ENCODE data around the gene TRAPPC1.

Gene TRAPPC1

GRCh38 chr17:7888184-7888920, 43.4 kb downstream of the TRAPPC1 start, which contains the start of gene CHD3:
Gene CHD3 (plus strand): TSS chr17:7888789. CDS start chr17:7889001, 212 bp downstream.
- H3K36me3 ChIP-seq (ENCODE audit: insufficient read depth, low read length) = peaks cover 38% of the 10 kb centered on the region
- peak within 1 kb of the TSS; percentile 98 for H3K4me2 ChIP-seq (ENCODE audit: insufficient read depth, low read length)
- DNase-seq (no peak), ATAC-seq (ENCODE audit: insufficient read depth, low read depth) (no peak; the same call in 2 of the 3 replicates)
- peak within 1 kb of the TSS; percentile 78 for H3K27ac ChIP-seq (ENCODE audit: low read length)
- peak within 1 kb of the TSS; percentile 50; the same call in 1 of the 2 replicates for H2AFZ ChIP-seq (ENCODE audit: low read depth, low read length)
- H3K4me3 ChIP-seq (ENCODE audit: low read depth in 1 of 2, low read length in 2 of 2) = peak within 1 kb of the TSS in 1 of 2 experiments; percentile 91; a peak in 3 of 4 replicates
- TF ChIP-seq EZH2 (IDR thresholded peaks at IDR 0.05; ENCODE audit: borderline replicate concordance, low read depth, low read length, severe bottlenecking) (no peak), CTCF (IDR thresholded peaks at IDR 0.05; ENCODE audit: borderline replicate concordance, extremely low read depth, low read length, poor library complexity, severe bottlenecking) (no peak)
- peaks cover 40% of the 10 kb centered on the region for H3K4me1 ChIP-seq (ENCODE audit: insufficient read depth, low read length)
- H3K9me3 ChIP-seq (ENCODE audit: insufficient read depth, low read length, severe bottlenecking) = no peaks in the 10 kb centered on the region
- H4K20me1 ChIP-seq (ENCODE audit: insufficient read depth, low read length) = peaks cover 16% of the 10 kb centered on the region
- H3K9ac ChIP-seq (ENCODE audit: low read depth, low read length) = peak within 1 kb of the TSS; percentile 58
- peaks cover 2% of the 10 kb centered on the region for H3K27me3 ChIP-seq (ENCODE audit: insufficient read depth, low read length, poor library complexity)
- H3K79me2 ChIP-seq (ENCODE audit: insufficient read depth, low read length) = peaks cover 40% of the 10 kb centered on the region

- Histone ChIP-seq H4K20me1 (ENCODE audit: insufficient read depth, low read length) (peaks cover 16% of the 10 kb centered on the region), H3K4me3 (ENCODE audit: low read depth in 1 of 2, low read length in 2 of 2) (peak overlapping the region in 1 of 2 experiments; percentile 91; a peak in 3 of 4 replicates), H3K4me1 (ENCODE audit: insufficient read depth, low read length) (peaks cover 40% of the 10 kb centered on the region), H3K79me2 (ENCODE audit: insufficient read depth, low read length) (peaks cover 40% of the 10 kb centered on the region), H3K9ac (ENCODE audit: low read depth, low read length) (peak overlapping the region; percentile 88), H3K36me3 (ENCODE audit: insufficient read depth, low read length) (peaks cover 33% of the 10 kb centered on the region), H3K9me3 (ENCODE audit: insufficient read depth, low read length, severe bottlenecking) (no peaks in the 10 kb centered on the region), H3K4me2 (ENCODE audit: insufficient read depth, low read length) (peak overlapping the region; percentile 98), H2AFZ (ENCODE audit: low read depth, low read length) (peak overlapping the region; percentile 61), H3K27ac (ENCODE audit: low read length) (peak overlapping the region; percentile 92), H3K27me3 (ENCODE audit: insufficient read depth, low read length, poor library complexity) (peaks cover 2% of the 10 kb centered on the region)
- TF ChIP-seq CTCF (IDR thresholded peaks at IDR 0.05; ENCODE audit: borderline replicate concordance, extremely low read depth, low read length, poor library complexity, severe bottlenecking) (no peak), EZH2 (IDR thresholded peaks at IDR 0.05; ENCODE audit: borderline replicate concordance, low read depth, low read length, severe bottlenecking) (no peak)
- DNase-seq (peak; percentile 86), ATAC-seq (ENCODE audit: insufficient read depth, low read depth) (peak; percentile 82)
Measured at GRCh38 chr17:7887482-7888183, 44.1 kb downstream of the TRAPPC1 start.

- TF ChIP-seq CTCF (IDR thresholded peaks at IDR 0.05; ENCODE audit: borderline replicate concordance, extremely low read depth, low read length, poor library complexity, severe bottlenecking) (peak; percentile 34), EZH2 (IDR thresholded peaks at IDR 0.05; ENCODE audit: borderline replicate concordance, low read depth, low read length, severe bottlenecking) (no peak)
- peaks cover 40% of the 10 kb centered on the region for H3K4me1 ChIP-seq (ENCODE audit: insufficient read depth, low read length)
- H3K79me2 ChIP-seq (ENCODE audit: insufficient read depth, low read length) = peaks cover 40% of the 10 kb centered on the region
- peak overlapping the region; percentile 88 for H3K9ac ChIP-seq (ENCODE audit: low read depth, low read length)
- peak overlapping the region; percentile 55 to 91; a peak in 3 of 4 replicates for H3K4me3 ChIP-seq (ENCODE audit: low read depth in 1 of 2, low read length in 2 of 2)
- DNase-seq = no peak
- peak; percentile 6; the same call in 2 of the 3 replicates for ATAC-seq (ENCODE audit: insufficient read depth, low read depth)
- H2AFZ ChIP-seq (ENCODE audit: low read depth, low read length) = peak overlapping the region; percentile 61
- peak overlapping the region; percentile 98 for H3K4me2 ChIP-seq (ENCODE audit: insufficient read depth, low read length)
- H3K27me3 ChIP-seq (ENCODE audit: insufficient read depth, low read length, poor library complexity) = peaks cover 2% of the 10 kb centered on the region
- peak overlapping the region; percentile 92 for H3K27ac ChIP-seq (ENCODE audit: low read length)
- H4K20me1 ChIP-seq (ENCODE audit: insufficient read depth, low read length) = peaks cover 16% of the 10 kb centered on the region
- H3K36me3 ChIP-seq (ENCODE audit: insufficient read depth, low read length) = peaks cover 32% of the 10 kb centered on the region
- H3K9me3 ChIP-seq (ENCODE audit: insufficient read depth, low read length, severe bottlenecking) = no peaks in the 10 kb centered on the region
Measured at GRCh38 chr17:7887038-7887481, 44.7 kb downstream of the TRAPPC1 start.
